Embryonic facial prominence (tissue), 1 donor: Measurements from ENCODE around the gene NPAT.
"Not testable (repeated sequence)": the region's sequence is repeated elsewhere in the genome, so short reads cannot be mapped to it uniquely, and the experiment has no call there.

Source experiments
- DNase-seq: peaks from one replicate; pipeline ENCODE4 v3.0.0-alpha.2; 2016; ENCODE audit errors: extremely low spot score

NPAT gene

DNA sequence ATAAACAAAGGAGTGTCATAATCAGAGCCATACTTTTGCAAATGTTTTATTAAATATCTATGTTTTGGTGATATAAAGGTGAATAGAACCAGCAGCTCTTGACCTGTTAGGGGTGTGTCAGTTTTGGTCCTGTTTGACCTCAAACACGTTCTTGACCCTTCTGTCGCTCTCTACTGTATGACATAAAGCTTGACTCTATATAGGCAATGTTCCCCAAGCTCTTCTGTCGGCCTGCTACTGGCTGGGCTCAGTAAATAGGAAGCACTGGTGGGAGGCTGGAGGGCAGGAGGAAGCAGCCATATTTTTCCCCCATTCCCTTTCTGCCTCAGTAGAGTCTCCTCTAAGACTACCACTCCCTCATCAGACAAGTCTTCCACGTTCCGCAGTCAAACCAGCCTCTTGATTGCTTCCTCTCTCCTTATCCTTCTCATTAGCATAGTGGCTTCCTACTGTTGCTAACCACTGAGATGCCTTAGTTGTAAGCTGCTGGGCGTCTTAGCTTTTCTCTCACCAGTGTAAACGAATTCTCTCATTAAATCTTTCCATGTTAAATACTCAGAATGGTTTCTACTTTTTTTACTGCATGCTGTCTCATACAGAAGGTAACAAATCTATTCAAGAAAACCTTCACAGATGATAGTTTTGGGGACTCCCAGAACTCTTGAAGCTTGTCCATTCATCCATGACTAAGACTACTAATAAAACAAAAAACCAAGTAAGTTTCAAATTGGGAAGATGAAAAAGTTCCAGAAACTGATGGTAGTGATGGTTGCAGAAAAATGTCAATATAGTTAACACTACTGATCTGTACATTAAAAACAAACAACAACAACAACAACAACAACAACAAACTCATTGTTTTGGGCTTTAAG lies 3.3 kb downstream of the NPAT start:
- DNase-seq: no peak

DNA sequence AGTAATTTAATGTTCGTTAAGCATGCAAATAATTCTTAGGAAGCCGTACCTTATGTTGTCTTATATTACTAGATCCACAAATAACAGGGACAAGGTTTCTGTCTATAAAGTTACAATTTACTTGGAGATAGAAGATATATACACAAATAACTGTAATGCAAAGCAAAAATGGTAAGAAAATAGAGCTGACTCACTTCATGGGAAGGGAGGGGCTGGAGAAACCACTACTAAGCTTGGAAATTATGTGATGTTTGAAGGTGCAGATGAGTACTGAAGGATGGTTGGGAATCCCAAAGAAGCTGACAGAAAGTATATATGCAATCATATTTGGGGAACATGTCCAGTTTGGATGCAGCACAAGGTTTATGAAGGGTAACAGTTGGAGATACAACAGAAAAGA lies 4.0 kb downstream of the NPAT start:
- no peak for DNase-seq

GRCh38 chr11:108216988-108217387 lies 5.5 kb downstream of the NPAT start:
- no peak for DNase-seq

GRCh38 chr11:108213784-108214183 lies 8.7 kb downstream of the NPAT start:
- DNase-seq: no peak

DNA sequence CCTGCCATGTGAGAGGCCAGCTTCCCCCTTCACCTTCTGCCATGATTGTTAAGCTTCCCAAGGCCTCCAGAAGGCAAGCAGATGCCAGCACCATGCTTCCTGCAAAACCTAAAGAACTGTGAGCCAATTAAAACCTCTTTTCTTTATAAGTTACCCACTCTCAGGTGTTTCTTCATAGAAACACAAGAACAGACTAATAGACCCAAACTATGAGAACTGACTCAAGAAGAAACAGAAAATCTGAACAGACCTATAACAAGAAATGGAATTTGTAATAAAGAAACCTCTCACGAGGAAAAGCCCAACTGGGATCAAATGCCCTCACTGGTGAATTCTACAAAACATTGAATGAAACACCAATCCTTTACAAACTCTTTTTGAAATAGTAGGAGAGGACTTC lies 12.0 kb downstream of the NPAT start:
- DNase-seq: no peak

- DNase-seq: no peak
Measured at GRCh38 chr11:108207683-108208060, 14.8 kb downstream of the NPAT start.

DNA sequence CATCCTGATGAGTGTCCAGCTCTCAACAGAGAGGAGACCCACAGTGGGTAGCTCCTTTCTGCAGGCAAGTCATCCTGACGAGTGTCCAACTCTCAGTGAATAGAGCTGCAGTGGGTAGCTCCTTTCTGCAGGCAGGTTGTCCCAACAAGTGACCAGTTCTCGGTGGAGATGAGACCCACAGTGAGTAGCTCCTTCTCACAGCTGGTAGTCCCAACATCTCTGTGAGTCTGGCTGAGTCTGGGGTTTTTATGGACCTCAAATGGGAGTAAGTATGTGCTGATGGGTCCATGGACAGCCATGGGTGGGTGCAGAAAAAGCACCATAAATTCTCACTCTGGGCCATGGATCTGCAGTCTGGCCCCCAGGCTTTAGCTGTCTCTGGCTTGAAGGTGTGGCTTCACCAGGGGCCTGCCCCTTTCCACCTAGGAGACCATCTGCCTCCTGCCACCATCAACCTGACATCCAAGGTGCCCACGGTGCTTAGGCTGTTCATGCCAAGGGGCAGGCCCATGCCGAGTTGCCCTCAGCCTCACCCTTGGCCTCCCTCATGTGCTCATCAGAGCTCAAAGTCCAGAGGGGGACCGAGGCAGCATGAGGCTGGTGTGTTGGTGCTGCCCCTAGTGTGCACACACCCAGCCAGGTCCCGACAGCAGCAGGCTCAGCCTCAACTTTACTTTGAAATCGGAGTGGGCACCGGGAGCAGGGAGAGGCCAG lies 15.3 kb downstream of the NPAT start:
- no peak for DNase-seq

GRCh38 chr11:108206171-108206570 lies 16.3 kb downstream of the NPAT start:
- no peak for DNase-seq

DNA sequence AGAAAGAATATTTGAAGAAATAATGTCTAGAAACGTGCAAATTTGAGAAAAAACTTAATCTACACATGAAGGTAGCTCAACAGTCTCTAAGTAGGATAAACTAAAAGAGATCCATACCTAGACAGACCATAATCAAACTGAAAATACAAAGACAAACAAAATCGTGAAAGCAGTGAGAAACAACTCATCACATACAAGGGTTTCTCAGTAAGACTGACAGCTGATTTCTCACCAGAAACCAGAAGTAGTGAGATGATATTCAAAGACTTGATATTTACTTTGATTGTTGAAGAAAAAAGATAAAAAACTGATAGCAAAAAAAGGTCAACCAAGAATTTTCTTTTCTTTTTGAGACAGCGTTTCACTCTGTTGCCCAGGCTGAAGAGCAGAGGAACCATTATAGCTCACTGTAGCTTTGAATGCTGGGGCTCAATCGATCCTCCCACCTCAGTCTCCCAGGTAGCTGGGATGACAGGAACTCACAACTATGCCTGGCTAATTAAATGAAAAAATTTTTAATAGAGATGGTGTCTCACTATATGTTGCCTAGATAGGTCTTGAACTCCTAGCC lies 17.4 kb downstream of the NPAT start:
- DNase-seq: no peak

GRCh38 chr11:108204376-108204775 lies 18.1 kb downstream of the NPAT start:
- no peak for DNase-seq

- DNase-seq: no peak
Measured at GRCh38 chr11:108203075-108203474, 19.4 kb downstream of the NPAT start.

DNA sequence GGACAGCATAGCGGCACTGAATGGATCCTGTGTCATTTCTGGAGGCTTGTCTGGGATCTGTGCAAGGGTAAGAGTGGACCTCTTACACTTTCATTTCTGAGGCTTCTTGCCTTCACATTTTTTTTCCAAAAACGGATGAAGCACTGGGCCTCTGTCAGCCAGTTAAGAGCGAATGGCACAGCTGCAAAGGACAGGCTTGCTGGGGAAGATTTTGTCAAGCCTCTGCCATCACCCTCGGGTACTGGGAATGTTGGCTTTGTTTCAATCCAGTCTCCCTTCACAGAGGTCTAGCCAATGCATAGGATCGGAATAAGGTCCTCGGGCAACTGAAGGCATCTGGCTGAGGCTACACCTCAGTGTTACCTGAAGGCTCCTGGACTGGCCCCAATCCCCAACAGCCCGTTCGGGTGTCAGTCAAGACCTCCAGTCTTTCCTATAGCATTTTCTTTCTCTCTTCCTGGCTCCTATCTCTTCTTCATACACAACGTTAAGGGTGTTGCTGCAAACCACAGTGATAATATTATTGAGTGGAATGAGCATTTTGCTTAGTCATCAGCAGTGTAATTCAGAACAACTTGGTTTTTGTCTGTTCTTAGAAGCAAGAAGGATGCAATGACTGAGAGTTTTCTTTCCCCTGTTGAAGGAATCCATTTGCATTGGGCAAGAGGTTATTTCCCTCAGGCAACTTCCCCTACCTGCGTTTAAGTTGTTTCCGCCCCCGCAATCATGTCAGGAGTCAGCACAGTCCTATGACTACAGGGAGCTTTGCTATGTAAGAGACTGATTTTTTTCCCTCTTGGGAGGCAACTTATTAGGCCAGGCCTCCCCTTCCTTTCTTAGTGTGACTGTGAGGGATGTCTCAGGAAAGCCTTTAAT lies 22.8 kb downstream of the NPAT start:
- DNase-seq: no peak

DNA sequence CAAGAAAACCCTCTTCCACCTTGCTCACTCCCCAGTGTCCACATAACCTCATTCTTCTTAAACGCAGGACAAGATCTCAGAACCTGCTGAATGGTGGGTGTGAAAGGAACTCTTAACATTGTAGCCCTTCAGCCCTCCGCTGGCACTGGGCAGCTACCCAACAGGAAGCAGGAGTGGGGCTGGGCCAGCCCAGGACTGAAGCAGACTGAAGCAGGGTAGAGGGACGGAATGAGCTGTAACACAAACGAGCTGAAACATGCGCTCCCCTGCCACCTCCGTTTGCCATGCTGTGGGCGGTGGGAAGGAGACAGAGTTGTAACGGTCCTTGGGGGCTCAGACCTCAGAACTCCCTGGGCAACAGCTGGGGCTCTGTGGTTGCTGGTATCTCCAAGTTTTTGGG lies 23.6 kb downstream of the NPAT start:
- no peak for DNase-seq

DNA sequence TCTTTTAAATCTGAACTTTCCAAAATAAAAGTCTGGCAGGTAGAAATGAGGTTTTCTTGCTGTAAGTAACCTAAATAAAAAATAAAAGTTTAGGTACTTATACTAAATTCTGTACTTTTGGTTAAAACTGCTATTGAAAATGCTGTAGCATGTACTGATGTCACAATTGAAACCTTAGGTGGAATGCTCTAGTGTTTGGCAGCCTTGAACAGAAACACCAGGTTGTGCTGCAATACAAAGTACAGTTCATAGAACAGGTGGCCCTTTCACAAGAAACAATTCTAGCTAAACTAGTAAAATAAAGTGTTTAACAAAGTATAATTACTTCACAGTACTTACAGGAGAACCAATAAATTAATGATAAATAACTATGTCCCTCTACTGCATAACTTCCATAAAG lies 25.1 kb downstream of the NPAT start:
- no peak for DNase-seq

GRCh38 chr11:108196901-108197300 lies 25.5 kb downstream of the NPAT start:
- DNase-seq: no peak

- no peak for DNase-seq
Measured at GRCh38 chr11:108193725-108194124, 28.7 kb downstream of the NPAT start.

- no peak for DNase-seq
Measured at GRCh38 chr11:108177570-108177969, 44.9 kb downstream of the NPAT start.

DNA sequence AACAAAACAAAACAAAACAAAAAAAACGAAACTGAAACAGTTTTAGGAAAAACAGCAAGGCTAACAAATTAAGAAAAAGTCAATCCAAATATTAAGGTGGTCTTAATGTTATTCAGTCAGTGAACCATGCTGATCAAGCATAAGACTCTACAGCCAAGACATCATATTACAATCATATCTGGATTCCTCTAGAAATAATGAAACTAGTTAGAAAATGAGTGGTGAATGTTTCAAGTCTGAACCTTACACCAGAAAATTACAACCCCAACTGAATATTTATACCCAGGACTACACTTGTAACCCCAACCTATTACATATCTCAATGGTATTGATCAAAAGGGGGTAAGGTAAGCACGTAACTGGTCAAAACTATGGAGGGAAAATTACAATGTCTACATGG lies 52.3 kb downstream of the NPAT start:
- no peak for DNase-seq

DNA sequence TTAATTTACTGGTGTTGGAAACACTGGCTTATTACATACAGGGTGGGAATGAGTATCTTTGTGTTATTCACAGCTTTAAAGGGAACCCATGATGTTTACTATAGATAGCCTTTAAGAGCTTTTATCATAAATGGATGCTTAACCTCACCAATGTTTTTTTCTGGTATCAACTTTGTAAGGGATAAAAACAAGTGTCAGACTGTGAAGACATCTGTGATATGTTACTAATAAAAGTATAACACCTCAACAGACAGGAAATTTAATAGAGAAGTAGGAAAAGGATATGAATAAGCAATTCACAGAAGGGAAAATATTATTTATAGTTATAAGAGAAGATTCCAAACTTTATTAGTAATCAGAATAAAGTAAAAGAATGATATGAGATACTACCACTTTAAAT lies 54.8 kb downstream of the NPAT start:
- DNase-seq: no peak

DNA sequence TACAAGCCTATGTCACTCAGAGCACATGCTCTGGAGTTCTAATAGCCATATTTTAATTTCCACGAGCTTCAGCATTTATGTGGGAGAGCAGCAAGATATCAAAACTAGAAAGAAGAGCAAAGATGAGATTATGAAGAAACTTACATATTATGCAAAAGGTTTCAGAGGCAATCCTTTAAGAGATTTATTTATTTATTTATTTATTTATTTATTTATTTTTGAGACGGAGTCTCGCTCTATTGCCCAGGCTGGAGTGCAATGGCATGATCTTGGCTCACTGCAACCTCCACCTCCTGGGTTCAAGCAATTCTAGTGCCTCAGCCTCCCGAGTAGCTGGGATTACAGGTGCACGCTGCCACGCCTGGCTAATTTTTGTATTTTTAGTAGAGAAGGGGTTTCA lies 59.6 kb downstream of the NPAT start:
- DNase-seq: not testable (repeated sequence)

GRCh38 chr11:108160970-108161566 lies 61.4 kb downstream of the NPAT start:
- no peak for DNase-seq

GRCh38 chr11:108154591-108154990 lies 67.8 kb downstream of the NPAT start:
- no peak for DNase-seq
